Endothelial cell of umbilical vein (primary cell): ENCODE data around the gene C1QTNF8. TPM values are rescaled to one million over a fixed set of nuclear protein-coding genes. Genes with fewer than 3 reads are reported as not detected.

Experiments used
- BruUV-seq: library from RNA; stranded (reverse); fragments of 400-500 nt; replicated peaks from 2 replicates; lab custom pipeline; 2021; lab: Mats Ljungman, UMichigan
- CTCF ChIA-PET: fragments of 300-600, 350-600 bp; sonication (Branson Sonifier 250); formaldehyde crosslinking; loops from one replicate; lab custom pipeline; 2021; ENCODE audit warnings: antibody characterized with exemption, inconsistent platforms; lab: Charles Lee
- POLR2A ChIA-PET: fragments of 300-600, 350-600 bp; sonication (Branson Sonifier 250); formaldehyde crosslinking; loops from one replicate; lab custom pipeline; 2021; ENCODE audit warnings: antibody characterized with exemption, inconsistent platforms; lab: Charles Lee
- DNase-seq: peaks from one replicate; pipeline ENCODE4 v3.0.0-alpha.2; 2011; ENCODE audit warnings: low read depth, low spot score
- FAIRE-seq: peaks from 2 replicates; lab custom pipeline; 2011; peaks lifted over from hg19 to GRCh38; lab: Jason Lieb, UNC
- H2AFZ ChIP-seq: 2 replicates; pipeline ENCODE4 v1.6.0; 2012; ENCODE audit warnings: low read depth, low read length, control low read depth, inconsistent platforms
- H3K27ac ChIP-seq: 2 replicates; pipeline ENCODE4 v1.5.1; 2011; ENCODE audit warnings: low read depth, mild to moderate bottlenecking, control low read depth, low read length, moderate library complexity; ENCODE audit not compliant: insufficient read depth
- H3K27me3 ChIP-seq, 2 experiments: 2 replicates each; pipeline versions ENCODE4 v1.6.0 to v1.6.1; 2011; ENCODE audit warnings: low read length in 2 of 2, mixed read lengths in 1 of 2; ENCODE audit not compliant: control insufficient read depth in 2 of 2, insufficient read depth in 2 of 2
- H3K36me3 ChIP-seq, 2 experiments: 2 replicates in 1 of 2; 3 replicates in 1 of 2; pipeline ENCODE4 v1.5.1; 2011; ENCODE audit warnings: low read length in 2 of 2, mild to moderate bottlenecking in 1 of 2, moderate library complexity in 1 of 2; ENCODE audit not compliant: control insufficient read depth in 2 of 2, insufficient read depth in 2 of 2; ENCODE audit errors: extremely low read depth in 1 of 2
- H3K4me1 ChIP-seq: 3 replicates; pipeline ENCODE4 v1.5.1; 2011; ENCODE audit warnings: mild to moderate bottlenecking, low read length; ENCODE audit not compliant: control insufficient read depth, insufficient read depth; ENCODE audit errors: extremely low read depth
- H3K4me2 ChIP-seq: 2 replicates; pipeline ENCODE4 v1.6.1; 2011; ENCODE audit warnings: low read length, control low read depth, mixed read lengths; ENCODE audit not compliant: insufficient read depth
- H3K4me3 ChIP-seq, 3 experiments: fragments of 200-600 bp in 1 of 3; sonication (generic), shearing (Covaris generic) in 1 of 3; replicated peaks in 1 of 3; 2 replicates each; pipeline ENCODE4 v1.5.1; 2011 to 2016; ENCODE audit warnings: control low read depth in 3 of 3, low read length in 3 of 3, mild to moderate bottlenecking in 2 of 3, inconsistent platforms in 1 of 3, low read depth in 1 of 3, moderate library complexity in 1 of 3; ENCODE audit not compliant: insufficient read depth in 1 of 3
- H3K79me2 ChIP-seq: 2 replicates; pipeline ENCODE4 v1.6.0; 2012; ENCODE audit warnings: low read length, inconsistent platforms; ENCODE audit not compliant: control insufficient read depth, insufficient read depth
- H3K9ac ChIP-seq: replicated peaks from 2 replicates; pipeline ENCODE3; 2011; ENCODE audit warnings: low read length, control low read depth; ENCODE audit not compliant: insufficient read depth; ENCODE audit errors: extremely low read depth
- H3K9me1 ChIP-seq: replicated peaks from 3 replicates; pipeline ENCODE4 v1.6.0; 2011; ENCODE audit warnings: mild to moderate bottlenecking, low read length; ENCODE audit not compliant: control insufficient read depth, insufficient read depth; ENCODE audit errors: extremely low read depth
- H3K9me3 ChIP-seq: replicated peaks from 2 replicates; pipeline ENCODE4 v1.5.1; 2012; ENCODE audit warnings: low read length, inconsistent platforms; ENCODE audit not compliant: control insufficient read depth, insufficient read depth
- H4K20me1 ChIP-seq: replicated peaks from 2 replicates; pipeline ENCODE3; 2011; ENCODE audit warnings: mild to moderate bottlenecking, low read length; ENCODE audit not compliant: control insufficient read depth, insufficient read depth; ENCODE audit errors: extremely low read depth
- CTCF ChIP-seq, 2 donors: IDR thresholded peaks; 1 replicate in 1 of 2; 2 replicates in 1 of 2; pipeline ENCODE4 v1.5.1; 2011; ENCODE audit warnings: low read length in 2 of 2, mild to moderate bottlenecking in 2 of 2, moderate library complexity in 2 of 2, control low read depth in 1 of 2, inconsistent platforms in 1 of 2, low read depth in 1 of 2; ENCODE audit not compliant: insufficient read depth in 1 of 2; ENCODE audit errors: extremely low read depth in 1 of 2
- EZH2 ChIP-seq: IDR thresholded peaks from 2 replicates; pipeline ENCODE4 v1.6.1; 2012; ENCODE audit warnings: borderline replicate concordance, low read depth, mild to moderate bottlenecking, moderate library complexity, low read length, inconsistent platforms; ENCODE audit not compliant: severe bottlenecking
- FOS ChIP-seq: IDR thresholded peaks from 2 replicates; pipeline ENCODE4 v1.6.1; 2011; ENCODE audit warnings: mild to moderate bottlenecking, low read length, moderate library complexity, borderline replicate concordance; ENCODE audit not compliant: insufficient read depth
- JUN ChIP-seq: IDR thresholded peaks from 2 replicates; pipeline ENCODE4 v1.6.1; 2011; ENCODE audit warnings: borderline replicate concordance, low read depth; ENCODE audit not compliant: insufficient read length, insufficient read depth
- MYC ChIP-seq: IDR thresholded peaks from one replicate; pipeline ENCODE4 v1.6.1; 2011; ENCODE audit warnings: mild to moderate bottlenecking, low read depth, low read length
- POLR2AphosphoS5 ChIP-seq: IDR thresholded peaks from 2 replicates; pipeline ENCODE4 v1.6.1; 2012; ENCODE audit warnings: low read depth, mild to moderate bottlenecking, control low read depth, low read length, moderate library complexity; ENCODE audit not compliant: insufficient read depth
- dilution Hi-C: fragments of 300-500 bp; cut with MboI; formaldehyde crosslinking; loops from one replicate; pipeline ENCODE4 v1.15.0; 2019; ENCODE audit warnings: low sequenced_read_pairs; ENCODE audit not compliant: extremely low pct_ligation_motif_present
- intact Hi-C: fragments of 100-400 bp; cut with micrococcal nuclease; formaldehyde crosslinking; loops from one replicate; pipeline ENCODE4 v1.10.0; 2022
- polyA plus RNA-seq, 4 experiments: library from polyadenylated mRNA; depleted of rRNA in 3 of 4; stranded (reverse) in 3 of 4; unstranded in 1 of 4; fragments of >200 nt; gene quantifications; 2 replicates each; pipeline versions ENCODE4 v1.2.1 to v1.2.3, GENCODE V29; 2011 to 2012; ENCODE audit warnings: missing spikeins in 1 of 4
- total RNA-seq: library from RNA; stranded (reverse); gene quantifications from 2 replicates; pipeline ENCODE4 v1.2.3, GENCODE V29; 2021

The C1QTNF8 gene
- total and polyA plus RNA-seq, 2 donors (not counting 3 experiments of a cell fraction or from before 2014, with no cell fraction given), result not detected

GRCh38 chr16:1073566-1074378 lies 22.3 kb downstream of the C1QTNF8 start:
- Histone ChIP-seq H3K27ac (no peak overlapping the region), H3K79me2 (no peaks in the 10 kb centered on the region), H3K9me1 (no peaks in the 10 kb centered on the region), H3K9ac (no peak overlapping the region), H2AFZ (no peak overlapping the region), H3K4me1 (peaks cover 8% of the 10 kb centered on the region), H3K4me2 (no peak overlapping the region), H4K20me1 (no peaks in the 10 kb centered on the region), H3K27me3 (peaks cover 10 to 16% of the 10 kb centered on the region in 2 experiments), H3K4me3 (no peak overlapping the region), H3K9me3 (no peaks in the 10 kb centered on the region), H3K36me3 (no peaks in the 10 kb centered on the region)
- CTCF ChIA-PET, result interaction anchor here (0.6 to 2.8 kb wide), 3 partner anchors 9 to 27 kb away, joined by 3 to 11 read pairs (median 4); no protein-coding TSS in a partner anchor
- intact Hi-C loops (no loop called here), dilution Hi-C loops (no loop called here)
- TF ChIP-seq CTCF (IDR thresholded peaks at IDR 0.05; ENCODE audit: extremely low read depth in 1 of 2, insufficient read depth in 1 of 2, low read depth in 1 of 2, low read length in 2 of 2) (peak; percentile 13 to 42), EZH2 (peak; percentile 41), MYC (no peak), FOS (no peak), JUN (no peak), POLR2AphosphoS5 (no peak)
- BruUV-seq, result no TSS peak
- POLR2A ChIA-PET, result interaction anchor here (0.5 kb wide), 1 partner anchor 57 kb away, joined by 3 read pairs; no protein-coding TSS in a partner anchor
- DNase-seq, result no peak
- no peak for FAIRE-seq
